ENCODE results near the gene MBP.

The MBP gene

GRCh38 chr18:77032181-77032701, 100.3 kb downstream of the MBP start:
- TF ChIP-seq PATZ1 (CRISPR knock-in tag; IDR thresholded peaks at IDR 0.05; ENCODE audit: borderline replicate concordance) (no peak), SNAI2 (CRISPR knock-in tag; IDR thresholded peaks at IDR 0.05) (no peak), GLIS3 (CRISPR knock-in tag; IDR thresholded peaks at IDR 0.05) (no peak), TCF4 (CRISPR knock-in tag; IDR thresholded peaks at IDR 0.05; ENCODE audit: borderline replicate concordance) (no peak), BACH2 (CRISPR knock-in tag; IDR thresholded peaks at IDR 0.05; ENCODE audit: borderline replicate concordance) (no peak), PPARA (CRISPR knock-in tag; IDR thresholded peaks at IDR 0.05; ENCODE audit: borderline replicate concordance) (no peak), ZFP30 (CRISPR knock-in tag; IDR thresholded peaks at IDR 0.05) (no peak), CSDC2 (CRISPR knock-in tag; IDR thresholded peaks at IDR 0.05) (no peak), TSHZ2 (CRISPR knock-in tag; IDR thresholded peaks at IDR 0.05) (no peak), ARNTL (CRISPR knock-in tag; IDR thresholded peaks at IDR 0.05; ENCODE audit: borderline replicate concordance, low read depth) (no peak), RARB (CRISPR knock-in tag; IDR thresholded peaks at IDR 0.05) (no peak)
- no peak for ATAC-seq

- no peak for ATAC-seq
- TF ChIP-seq ESRRG (CRISPR knock-in tag; IDR thresholded peaks at IDR 0.05) (no peak), ZFP30 (CRISPR knock-in tag; IDR thresholded peaks at IDR 0.05) (no peak), BACH2 (CRISPR knock-in tag; IDR thresholded peaks at IDR 0.05; ENCODE audit: borderline replicate concordance) (no peak), ZNF565 (CRISPR knock-in tag; conservative IDR thresholded peaks at IDR 0.05; ENCODE audit: low read depth) (no peak), OSR1 (CRISPR knock-in tag; IDR thresholded peaks at IDR 0.05) (no peak), PATZ1 (CRISPR knock-in tag; IDR thresholded peaks at IDR 0.05; ENCODE audit: borderline replicate concordance) (no peak)
Observed at GRCh38 chr18:77031662-77032061, 100.9 kb downstream of the MBP start.

GRCh38 chr18:77030201-77030600, 102.4 kb downstream of the MBP start:
- ATAC-seq, result no peak
- TF ChIP-seq TOX (CRISPR knock-in tag; IDR thresholded peaks at IDR 0.05; ENCODE audit: borderline replicate concordance), result no peak
- no peak for TF ChIP-seq ZNF8 (CRISPR knock-in tag; IDR thresholded peaks at IDR 0.05)
- TF ChIP-seq CREB5 (CRISPR knock-in tag; IDR thresholded peaks at IDR 0.05; ENCODE audit: low read depth), result no peak
- no peak for TF ChIP-seq ISL1 (CRISPR knock-in tag; IDR thresholded peaks at IDR 0.05)
- TF ChIP-seq OSR1 (CRISPR knock-in tag; IDR thresholded peaks at IDR 0.05), result no peak
- TF ChIP-seq ZFP30 (CRISPR knock-in tag; IDR thresholded peaks at IDR 0.05), result no peak
- TF ChIP-seq ZNF70 (CRISPR knock-in tag; IDR thresholded peaks at IDR 0.05), result no peak
- no peak for TF ChIP-seq ZC3H10 (CRISPR knock-in tag; IDR thresholded peaks at IDR 0.05)
- no peak for TF ChIP-seq ARNTL (CRISPR knock-in tag; IDR thresholded peaks at IDR 0.05; ENCODE audit: borderline replicate concordance, low read depth)
- TF ChIP-seq TCF4 (CRISPR knock-in tag; IDR thresholded peaks at IDR 0.05; ENCODE audit: borderline replicate concordance), result no peak
- no peak for TF ChIP-seq PPARA (CRISPR knock-in tag; IDR thresholded peaks at IDR 0.05; ENCODE audit: borderline replicate concordance)
- no peak for TF ChIP-seq TSHZ2 (CRISPR knock-in tag; IDR thresholded peaks at IDR 0.05)

Measured in SK-N-SH treated with all-trans-retinoic acid at 6 μM for 48 hours (cell line).